Endothelial cell of umbilical vein (primary cell): ENCODE results near the gene STK40. TPM values are rescaled to one million over a fixed set of nuclear protein-coding genes. Genes with fewer than 3 reads are reported as not detected.

Experiments
- BruUV-seq: library from RNA; stranded (reverse); fragments of 400-500 nt; replicated peaks from 2 replicates; lab custom pipeline; 2021; lab: Mats Ljungman, UMichigan
- CTCF ChIA-PET: fragments of 300-600, 350-600 bp; sonication (Branson Sonifier 250); formaldehyde crosslinking; loops from one replicate; lab custom pipeline; 2021; ENCODE audit warnings: antibody characterized with exemption, inconsistent platforms; lab: Charles Lee
- POLR2A ChIA-PET: fragments of 300-600, 350-600 bp; sonication (Branson Sonifier 250); formaldehyde crosslinking; loops from one replicate; lab custom pipeline; 2021; ENCODE audit warnings: antibody characterized with exemption, inconsistent platforms; lab: Charles Lee
- DNase-seq: peaks from one replicate; pipeline ENCODE4 v3.0.0-alpha.2; 2011; ENCODE audit warnings: low read depth, low spot score
- FAIRE-seq: peaks from 2 replicates; lab custom pipeline; 2011; peaks lifted over from hg19 to GRCh38; lab: Jason Lieb, UNC
- H2AFZ ChIP-seq: 2 replicates; pipeline ENCODE4 v1.6.0; 2012; ENCODE audit warnings: low read depth, low read length, control low read depth, inconsistent platforms
- H3K27ac ChIP-seq: 2 replicates; pipeline ENCODE4 v1.5.1; 2011; ENCODE audit warnings: low read depth, mild to moderate bottlenecking, control low read depth, low read length, moderate library complexity; ENCODE audit not compliant: insufficient read depth
- H3K27me3 ChIP-seq, 2 experiments: 2 replicates each; pipeline versions ENCODE4 v1.6.0 to v1.6.1; 2011; ENCODE audit warnings: low read length in 2 of 2, mixed read lengths in 1 of 2; ENCODE audit not compliant: control insufficient read depth in 2 of 2, insufficient read depth in 2 of 2
- H3K36me3 ChIP-seq, 2 experiments: 2 replicates in 1 of 2; 3 replicates in 1 of 2; pipeline ENCODE4 v1.5.1; 2011; ENCODE audit warnings: low read length in 2 of 2, mild to moderate bottlenecking in 1 of 2, moderate library complexity in 1 of 2; ENCODE audit not compliant: control insufficient read depth in 2 of 2, insufficient read depth in 2 of 2; ENCODE audit errors: extremely low read depth in 1 of 2
- H3K4me1 ChIP-seq: 3 replicates; pipeline ENCODE4 v1.5.1; 2011; ENCODE audit warnings: mild to moderate bottlenecking, low read length; ENCODE audit not compliant: control insufficient read depth, insufficient read depth; ENCODE audit errors: extremely low read depth
- H3K4me2 ChIP-seq: 2 replicates; pipeline ENCODE4 v1.6.1; 2011; ENCODE audit warnings: low read length, control low read depth, mixed read lengths; ENCODE audit not compliant: insufficient read depth
- H3K4me3 ChIP-seq, 3 experiments: fragments of 200-600 bp in 1 of 3; sonication (generic), shearing (Covaris generic) in 1 of 3; replicated peaks in 1 of 3; 2 replicates each; pipeline ENCODE4 v1.5.1; 2011 to 2016; ENCODE audit warnings: control low read depth in 3 of 3, low read length in 3 of 3, mild to moderate bottlenecking in 2 of 3, inconsistent platforms in 1 of 3, low read depth in 1 of 3, moderate library complexity in 1 of 3; ENCODE audit not compliant: insufficient read depth in 1 of 3
- H3K79me2 ChIP-seq: 2 replicates; pipeline ENCODE4 v1.6.0; 2012; ENCODE audit warnings: low read length, inconsistent platforms; ENCODE audit not compliant: control insufficient read depth, insufficient read depth
- H3K9ac ChIP-seq: replicated peaks from 2 replicates; pipeline ENCODE3; 2011; ENCODE audit warnings: low read length, control low read depth; ENCODE audit not compliant: insufficient read depth; ENCODE audit errors: extremely low read depth
- H3K9me1 ChIP-seq: replicated peaks from 3 replicates; pipeline ENCODE4 v1.6.0; 2011; ENCODE audit warnings: mild to moderate bottlenecking, low read length; ENCODE audit not compliant: control insufficient read depth, insufficient read depth; ENCODE audit errors: extremely low read depth
- H3K9me3 ChIP-seq: replicated peaks from 2 replicates; pipeline ENCODE4 v1.5.1; 2012; ENCODE audit warnings: low read length, inconsistent platforms; ENCODE audit not compliant: control insufficient read depth, insufficient read depth
- H4K20me1 ChIP-seq: replicated peaks from 2 replicates; pipeline ENCODE3; 2011; ENCODE audit warnings: mild to moderate bottlenecking, low read length; ENCODE audit not compliant: control insufficient read depth, insufficient read depth; ENCODE audit errors: extremely low read depth
- EZH2 ChIP-seq: IDR thresholded peaks from 2 replicates; pipeline ENCODE4 v1.6.1; 2012; ENCODE audit warnings: borderline replicate concordance, low read depth, mild to moderate bottlenecking, moderate library complexity, low read length, inconsistent platforms; ENCODE audit not compliant: severe bottlenecking
- FOS ChIP-seq: IDR thresholded peaks from 2 replicates; pipeline ENCODE4 v1.6.1; 2011; ENCODE audit warnings: mild to moderate bottlenecking, low read length, moderate library complexity, borderline replicate concordance; ENCODE audit not compliant: insufficient read depth
- GATA2 ChIP-seq: IDR thresholded peaks from 2 replicates; pipeline ENCODE4 v1.7.0; 2011; ENCODE audit warnings: low read depth, mild to moderate bottlenecking, moderate library complexity, mixed read lengths, low read length; ENCODE audit not compliant: insufficient read length, insufficient read depth
- JUN ChIP-seq: IDR thresholded peaks from 2 replicates; pipeline ENCODE4 v1.6.1; 2011; ENCODE audit warnings: borderline replicate concordance, low read depth; ENCODE audit not compliant: insufficient read length, insufficient read depth
- MAX ChIP-seq: IDR thresholded peaks from 2 replicates; pipeline ENCODE4 v1.6.1; 2011; ENCODE audit not compliant: insufficient read depth, insufficient read length
- MYC ChIP-seq: IDR thresholded peaks from one replicate; pipeline ENCODE4 v1.6.1; 2011; ENCODE audit warnings: mild to moderate bottlenecking, low read depth, low read length
- POLR2A ChIP-seq: IDR thresholded peaks from 2 replicates; pipeline ENCODE4 v1.6.1; 2012; ENCODE audit warnings: low read depth, mild to moderate bottlenecking, control low read depth, low read length
- POLR2AphosphoS5 ChIP-seq: IDR thresholded peaks from 2 replicates; pipeline ENCODE4 v1.6.1; 2012; ENCODE audit warnings: low read depth, mild to moderate bottlenecking, control low read depth, low read length, moderate library complexity; ENCODE audit not compliant: insufficient read depth
- dilution Hi-C: fragments of 300-500 bp; cut with MboI; formaldehyde crosslinking; loops from one replicate; pipeline ENCODE4 v1.15.0; 2019; ENCODE audit warnings: low sequenced_read_pairs; ENCODE audit not compliant: extremely low pct_ligation_motif_present
- intact Hi-C: fragments of 100-400 bp; cut with micrococcal nuclease; formaldehyde crosslinking; loops from one replicate; pipeline ENCODE4 v1.10.0; 2022
- polyA plus RNA-seq, 4 experiments: library from polyadenylated mRNA; depleted of rRNA in 3 of 4; stranded (reverse) in 3 of 4; unstranded in 1 of 4; fragments of >200 nt; gene quantifications; 2 replicates each; pipeline versions ENCODE4 v1.2.1 to v1.2.3, GENCODE V29; 2011 to 2012; ENCODE audit warnings: missing spikeins in 1 of 4
- total RNA-seq: library from RNA; stranded (reverse); gene quantifications from 2 replicates; pipeline ENCODE4 v1.2.3, GENCODE V29; 2021
- TF ChIP-seq, protein P1 (sequence below), 2 donors: IDR thresholded peaks; 1 replicate in 1 of 2; 2 replicates in 1 of 2; pipeline ENCODE4 v1.5.1; 2011; ENCODE audit warnings: low read length in 2 of 2, mild to moderate bottlenecking in 2 of 2, moderate library complexity in 2 of 2, control low read depth in 1 of 2, inconsistent platforms in 1 of 2, low read depth in 1 of 2; ENCODE audit not compliant: insufficient read depth in 1 of 2; ENCODE audit errors: extremely low read depth in 1 of 2

STK40 gene
- total and polyA plus RNA-seq, 2 donors (not counting 3 experiments of a cell fraction or from before 2014, with no cell fraction given): 20.8 to 36.8 TPM

- no peaks in the 10 kb centered on the region for H3K9me3 ChIP-seq
- no peaks in the 10 kb centered on the region for H4K20me1 ChIP-seq
- TF ChIP-seq, protein P1, sequence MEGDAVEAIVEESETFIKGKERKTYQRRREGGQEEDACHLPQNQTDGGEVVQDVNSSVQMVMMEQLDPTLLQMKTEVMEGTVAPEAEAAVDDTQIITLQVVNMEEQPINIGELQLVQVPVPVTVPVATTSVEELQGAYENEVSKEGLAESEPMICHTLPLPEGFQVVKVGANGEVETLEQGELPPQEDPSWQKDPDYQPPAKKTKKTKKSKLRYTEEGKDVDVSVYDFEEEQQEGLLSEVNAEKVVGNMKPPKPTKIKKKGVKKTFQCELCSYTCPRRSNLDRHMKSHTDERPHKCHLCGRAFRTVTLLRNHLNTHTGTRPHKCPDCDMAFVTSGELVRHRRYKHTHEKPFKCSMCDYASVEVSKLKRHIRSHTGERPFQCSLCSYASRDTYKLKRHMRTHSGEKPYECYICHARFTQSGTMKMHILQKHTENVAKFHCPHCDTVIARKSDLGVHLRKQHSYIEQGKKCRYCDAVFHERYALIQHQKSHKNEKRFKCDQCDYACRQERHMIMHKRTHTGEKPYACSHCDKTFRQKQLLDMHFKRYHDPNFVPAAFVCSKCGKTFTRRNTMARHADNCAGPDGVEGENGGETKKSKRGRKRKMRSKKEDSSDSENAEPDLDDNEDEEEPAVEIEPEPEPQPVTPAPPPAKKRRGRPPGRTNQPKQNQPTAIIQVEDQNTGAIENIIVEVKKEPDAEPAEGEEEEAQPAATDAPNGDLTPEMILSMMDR (IDR thresholded peaks at IDR 0.05; ENCODE audit: extremely low read depth in 1 of 2, insufficient read depth in 1 of 2, low read depth in 1 of 2, low read length in 2 of 2): no peak
- no peak overlapping the region for H2AFZ ChIP-seq
- peaks cover 26 to 31% of the 10 kb centered on the region in 2 experiments for H3K36me3 ChIP-seq
- intact Hi-C loops (loop anchor here (5.0 kb wide), 1 partner anchor 157 kb away; the partner anchor contains the start of gene TRAPPC3), dilution Hi-C loops (no loop called here)
- H3K4me2 ChIP-seq: no peak overlapping the region
- H3K9me1 ChIP-seq: no peaks in the 10 kb centered on the region
- ChIA-PET CTCF (no interaction called here), POLR2A (interaction anchor here (0.7 kb wide), 1 partner anchor 56 kb away, joined by 6 read pairs; no protein-coding TSS in a partner anchor)
- H3K4me1 ChIP-seq: peaks cover 29% of the 10 kb centered on the region
- DNase-seq (no peak), FAIRE-seq (no peak)
- H3K79me2 ChIP-seq: peaks cover 11% of the 10 kb centered on the region
- H3K4me3 ChIP-seq: no peak overlapping the region
- no peaks in the 10 kb centered on the region for H3K27me3 ChIP-seq
- H3K9ac ChIP-seq: no peak overlapping the region
- TSS peak; percentile 71 for BruUV-seq
- no peak overlapping the region for H3K27ac ChIP-seq
Measured at GRCh38 chr1:36304521-36304920, 81.2 kb downstream of the STK40 start.

- Histone ChIP-seq H3K9ac (no peak overlapping the region), H3K79me2 (peaks cover 11% of the 10 kb centered on the region), H3K4me1 (peaks cover 30% of the 10 kb centered on the region), H3K9me1 (no peaks in the 10 kb centered on the region), H3K36me3 (peaks cover 26 to 31% of the 10 kb centered on the region in 2 experiments), H3K9me3 (no peaks in the 10 kb centered on the region), H4K20me1 (no peaks in the 10 kb centered on the region), H2AFZ (no peak overlapping the region), H3K27me3 (no peaks in the 10 kb centered on the region), H3K4me2 (no peak overlapping the region), H3K27ac (no peak overlapping the region), H3K4me3 (no peak overlapping the region)
- dilution Hi-C loops (no loop called here), intact Hi-C loops (loop anchor here (5.0 kb wide), 1 partner anchor 157 kb away; the partner anchor contains the start of gene TRAPPC3)
- FAIRE-seq (no peak), DNase-seq (no peak)
- ChIA-PET POLR2A (interaction anchor here (0.7 kb wide), 1 partner anchor 57 kb away, joined by 6 read pairs; no protein-coding TSS in a partner anchor), CTCF (interaction anchor here (1.1 kb wide), 1 partner anchor 10 kb away, joined by 3 read pairs; no protein-coding TSS in a partner anchor)
- no TSS peak for BruUV-seq
- TF ChIP-seq POLR2AphosphoS5 (no peak), MYC (no peak), POLR2A (no peak), MAX (no peak), FOS (no peak), EZH2 (no peak), JUN (no peak), GATA2 (no peak)
- TF ChIP-seq, protein P1 (IDR thresholded peaks at IDR 0.05; ENCODE audit: extremely low read depth in 1 of 2, insufficient read depth in 1 of 2, low read depth in 1 of 2, low read length in 2 of 2): no peak
Measured at GRCh38 chr1:36303650-36304360, 81.9 kb downstream of the STK40 start.
